ENCODE results near the gene PDK2.

GRCh38 chr17:50115756-50116155 is 20.6 kb downstream of the PDK2 start:
- TF ChIP-seq, protein P1, sequence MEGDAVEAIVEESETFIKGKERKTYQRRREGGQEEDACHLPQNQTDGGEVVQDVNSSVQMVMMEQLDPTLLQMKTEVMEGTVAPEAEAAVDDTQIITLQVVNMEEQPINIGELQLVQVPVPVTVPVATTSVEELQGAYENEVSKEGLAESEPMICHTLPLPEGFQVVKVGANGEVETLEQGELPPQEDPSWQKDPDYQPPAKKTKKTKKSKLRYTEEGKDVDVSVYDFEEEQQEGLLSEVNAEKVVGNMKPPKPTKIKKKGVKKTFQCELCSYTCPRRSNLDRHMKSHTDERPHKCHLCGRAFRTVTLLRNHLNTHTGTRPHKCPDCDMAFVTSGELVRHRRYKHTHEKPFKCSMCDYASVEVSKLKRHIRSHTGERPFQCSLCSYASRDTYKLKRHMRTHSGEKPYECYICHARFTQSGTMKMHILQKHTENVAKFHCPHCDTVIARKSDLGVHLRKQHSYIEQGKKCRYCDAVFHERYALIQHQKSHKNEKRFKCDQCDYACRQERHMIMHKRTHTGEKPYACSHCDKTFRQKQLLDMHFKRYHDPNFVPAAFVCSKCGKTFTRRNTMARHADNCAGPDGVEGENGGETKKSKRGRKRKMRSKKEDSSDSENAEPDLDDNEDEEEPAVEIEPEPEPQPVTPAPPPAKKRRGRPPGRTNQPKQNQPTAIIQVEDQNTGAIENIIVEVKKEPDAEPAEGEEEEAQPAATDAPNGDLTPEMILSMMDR (conservative IDR thresholded peaks at IDR 0.05; ENCODE audit: low read depth, low read length) = no peak
- TF ChIP-seq EZH2 (IDR thresholded peaks at IDR 0.05; ENCODE audit: borderline replicate concordance, low read depth, low read length, poor library complexity, severe bottlenecking) = no peak

Data from A673 (cell line).